ENCODE measurements around the gene THBS2.

The THBS2 gene

GRCh38 chr6:169293196-169293595 is 39.5 kb upstream of the THBS2 start:
- no peak overlapping the region for H3K4me3 ChIP-seq (replicated peaks; ENCODE audit: low read depth, low read length)
- no peak for TF ChIP-seq CTCF (IDR thresholded peaks at IDR 0.05; ENCODE audit: low read depth, low read length, missing control alignments)
- no peak for DNase-seq (ENCODE audit: extremely low read depth, low read depth)

- H3K4me3 ChIP-seq (replicated peaks; ENCODE audit: low read depth, low read length) = no peak overlapping the region
- no peak for TF ChIP-seq CTCF (IDR thresholded peaks at IDR 0.05; ENCODE audit: low read depth, low read length, missing control alignments)
- peak; percentile 78 for DNase-seq (ENCODE audit: extremely low read depth, low read depth)
Observed at GRCh38 chr6:169292338-169293124, 38.9 kb upstream of the THBS2 start.

- TF ChIP-seq CTCF (IDR thresholded peaks at IDR 0.05; ENCODE audit: low read depth, low read length, missing control alignments) = no peak
- no peak for DNase-seq (ENCODE audit: extremely low read depth, low read depth)
- no peak overlapping the region for H3K4me3 ChIP-seq (replicated peaks; ENCODE audit: low read depth, low read length)
Observed at GRCh38 chr6:169291646-169292337, 38.1 kb upstream of the THBS2 start.

- DNase-seq (ENCODE audit: extremely low read depth, low read depth) = no peak
- no peak for TF ChIP-seq CTCF (IDR thresholded peaks at IDR 0.05; ENCODE audit: low read depth, low read length, missing control alignments)
- no peak overlapping the region for H3K4me3 ChIP-seq (replicated peaks; ENCODE audit: low read depth, low read length)
Observed at GRCh38 chr6:169291148-169291547, 37.5 kb upstream of the THBS2 start.

- DNase-seq (ENCODE audit: extremely low read depth, low read depth) = no peak
- TF ChIP-seq CTCF (IDR thresholded peaks at IDR 0.05; ENCODE audit: low read depth, low read length, missing control alignments) = no peak
- H3K4me3 ChIP-seq (replicated peaks; ENCODE audit: low read depth, low read length) = no peak overlapping the region
Observed at GRCh38 chr6:169289619-169290339, 36.1 kb upstream of the THBS2 start.

- no peak for DNase-seq (ENCODE audit: extremely low read depth, low read depth)
- TF ChIP-seq CTCF (IDR thresholded peaks at IDR 0.05; ENCODE audit: low read depth, low read length, missing control alignments) = no peak
- no peak overlapping the region for H3K4me3 ChIP-seq (replicated peaks; ENCODE audit: low read depth, low read length)
Observed at GRCh38 chr6:169289257-169289618, 35.6 kb upstream of the THBS2 start.
